HG03139 (cell line): ENCODE data around the gene NFATC4.

Experiments used
- ATAC-seq: cut with Tn5 transposase; IDR thresholded peaks from one replicate; pipeline ENCODE4 v1.9.1; 2021; ENCODE audit not compliant: unreplicated experiment

The NFATC4 gene

DNA sequence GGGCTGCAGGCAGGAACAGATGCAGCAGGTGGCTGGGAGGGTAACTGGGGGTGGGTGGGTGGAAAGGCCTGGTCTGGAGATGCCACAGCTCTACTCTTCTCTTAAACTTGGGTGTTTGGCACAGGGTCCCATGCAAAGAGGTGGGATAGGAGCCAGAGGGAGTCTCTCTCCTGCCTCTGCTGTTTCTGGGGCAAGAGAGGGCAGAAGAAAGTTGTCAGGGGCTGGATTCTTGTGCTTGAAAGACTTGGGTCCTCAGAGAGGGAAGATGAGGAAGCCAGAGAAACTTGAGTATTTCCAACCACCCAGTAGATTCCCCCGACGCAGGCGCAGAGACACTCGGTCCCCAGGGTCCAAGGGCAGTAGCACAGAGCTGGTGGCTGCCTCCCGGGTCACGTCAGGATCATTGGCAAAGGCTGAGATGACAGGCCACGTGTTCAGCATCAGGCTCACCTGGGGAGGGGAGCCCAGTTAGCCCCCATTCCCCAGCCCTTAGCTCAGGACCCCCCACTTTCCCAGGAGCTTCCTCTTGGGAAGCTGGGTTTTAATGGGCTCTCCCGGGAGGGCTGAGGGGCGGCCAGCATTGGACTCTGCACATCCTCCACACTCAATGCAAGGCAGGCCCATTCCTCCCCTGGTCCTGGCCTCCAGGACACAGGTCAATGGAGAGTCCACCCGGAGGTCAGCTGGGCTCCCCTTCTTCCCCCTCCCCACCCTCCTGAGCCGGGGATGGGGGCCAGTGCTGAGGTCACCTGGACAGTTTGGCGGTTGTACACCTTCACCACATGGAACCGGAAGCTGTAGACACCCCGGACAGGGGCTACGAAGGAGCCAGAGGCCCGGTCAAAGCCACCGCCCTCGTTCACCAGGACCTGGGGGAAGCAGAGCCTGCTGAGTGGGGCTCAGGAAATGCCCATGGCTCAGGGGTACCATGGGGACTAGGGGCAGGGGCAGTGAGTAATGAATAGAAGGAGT, 59.8 kb downstream of the NFATC4 start:
- no peak for ATAC-seq

DNA sequence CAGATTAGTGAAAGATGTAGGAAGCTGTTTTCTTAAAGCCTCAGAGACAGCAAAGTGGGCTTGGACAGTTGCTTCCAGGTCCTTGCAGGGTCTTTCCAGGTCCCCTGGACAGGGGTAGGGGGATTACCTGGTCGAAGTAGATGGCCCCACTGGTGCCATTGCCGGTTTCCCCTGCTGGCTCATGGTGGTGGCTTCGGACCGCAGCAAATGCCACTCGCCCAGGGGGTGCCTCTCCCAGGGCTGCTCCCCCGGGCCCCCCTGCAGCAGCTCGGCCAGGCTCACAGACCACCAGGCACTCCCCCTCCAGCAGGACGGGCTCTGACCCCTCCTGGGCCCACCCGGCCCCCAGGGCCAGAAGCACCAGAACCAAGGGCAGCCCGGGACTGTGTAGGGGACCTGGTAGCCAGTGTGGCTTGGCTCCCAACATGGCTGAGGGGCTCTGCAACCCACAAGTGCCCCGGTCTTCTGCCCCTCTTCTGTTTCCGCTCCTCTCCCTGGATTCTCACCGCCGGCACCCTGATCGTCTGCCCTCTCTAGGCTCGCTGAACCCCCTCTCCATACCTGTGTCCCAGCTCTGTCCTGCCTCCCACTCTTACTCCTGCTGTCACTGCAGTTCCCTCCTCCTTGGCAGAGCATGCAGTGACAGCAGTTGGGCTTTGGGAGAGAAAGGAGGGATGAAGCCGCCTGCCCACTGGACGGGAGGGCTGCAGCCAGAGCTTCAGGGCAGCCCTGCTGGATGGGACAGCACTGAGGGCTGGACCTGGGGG, 60.8 kb downstream of the NFATC4 start:
- no peak for ATAC-seq
